ENCODE data around the gene POU6F2. TPM values are rescaled to one million over a fixed set of nuclear protein-coding genes. Genes with fewer than 3 reads are reported as not detected.
"Not testable (repeated sequence)": the region's sequence is repeated elsewhere in the genome, so short reads cannot be mapped to it uniquely, and the experiment has no call there.

POU6F2 gene
- total and polyA plus RNA-seq, 9 of the 15 experiments (the other 6 are each of a cell fraction or from before 2014, with no cell fraction given) = 0.29 to 1.5 (median 0.96) TPM

- TF ChIP-seq MGA (IDR thresholded peaks at IDR 0.05) (peak; percentile 45), EGR1 (conservative IDR thresholded peaks at IDR 0.05) (peak; percentile 36; the same call in 1 of the 2 replicates), PHF21A (IDR thresholded peaks at IDR 0.05; ENCODE audit: borderline replicate concordance, low read depth) (0 out of 2 replicates have a peak, but pooled peaks have one; percentile 29), TFAP4 (CRISPR knock-in tag; IDR thresholded peaks at IDR 0.05; ENCODE audit: borderline replicate concordance) (0 out of 2 replicates have a peak, but pooled peaks have one; percentile 24), POLR2H (tag; IDR thresholded peaks at IDR 0.05; ENCODE audit: low read depth) (peak; percentile 62), ATF1 (tag; IDR thresholded peaks at IDR 0.05) (peak; percentile 38; the same call in 1 of the 2 replicates), NCOR1 (IDR thresholded peaks at IDR 0.05) (0 out of 2 replicates have a peak, but pooled peaks have one; percentile 11), FOXA3 (CRISPR knock-in tag; conservative IDR thresholded peaks at IDR 0.05 in 1 of 2, IDR thresholded peaks at IDR 0.05 in 1 of 2) (peak in 1 of 2 experiments; percentile 89; a peak in 2 of 4 replicates), SOX6 (IDR thresholded peaks at IDR 0.05) (peak; percentile 21; the same call in 1 of the 2 replicates), POLR2B (IDR thresholded peaks at IDR 0.05; ENCODE audit: low read depth, partially characterized antibody) (peak; percentile 34), ATF7 (IDR thresholded peaks at IDR 0.05) (peak; percentile 38; the same call in 1 of the 2 replicates), SMAD4 (CRISPR knock-in tag; conservative IDR thresholded peaks at IDR 0.05) (peak; percentile 72), TEAD1 (CRISPR knock-in tag; IDR thresholded peaks at IDR 0.05) (peak in 1 of 2 experiments; percentile 31; a peak in 1 of 4 replicates), EP400 (IDR thresholded peaks at IDR 0.05) (peak; percentile 83)
- TF ChIP-seq ATF1 (CRISPR knock-in tag; IDR thresholded peaks at IDR 0.05) = not testable (repeated sequence)
These were observed 35.6 kb downstream of the POU6F2 start (continued) for GRCh38 chr7:39013049-39013939.
